Activated effector memory CD4-positive, alpha-beta T cell treated with anti-CD3 and anti-CD28 coated beads, Interleukin-2, amount 50 U/mL, for 16 hours (primary cell): ENCODE measurements around the gene ARID1B.

Experiments
- DNase-seq: peaks from one replicate; pipeline ENCODE4 v3.0.0-alpha.2; 2020

Gene ARID1B

GRCh38 chr6:156857573-156857972 is 80.4 kb downstream of the ARID1B start:
- DNase-seq, result no peak

- DNase-seq, result no peak
Observed at GRCh38 chr6:156859686-156860085, 82.5 kb downstream of the ARID1B start.

GRCh38 chr6:156862711-156863110 is 85.5 kb downstream of the ARID1B start:
- peak; percentile 72 for DNase-seq

- DNase-seq, result no peak
Observed at GRCh38 chr6:156863504-156863903, 86.3 kb downstream of the ARID1B start.

GRCh38 chr6:156864557-156864956 is 87.4 kb downstream of the ARID1B start:
- no peak for DNase-seq

GRCh38 chr6:156865019-156865629 is 87.9 kb downstream of the ARID1B start:
- DNase-seq, result no peak

- DNase-seq, result peak; percentile 77
Observed at GRCh38 chr6:156866220-156867015, 89.2 kb downstream of the ARID1B start.

GRCh38 chr6:156867121-156867520 is 89.9 kb downstream of the ARID1B start:
- DNase-seq, result no peak

- no peak for DNase-seq
Observed at GRCh38 chr6:156868385-156868784, 91.2 kb downstream of the ARID1B start.

GRCh38 chr6:156869980-156870398 is 92.8 kb downstream of the ARID1B start:
- no peak for DNase-seq

GRCh38 chr6:156870924-156871539 is 93.9 kb downstream of the ARID1B start:
- DNase-seq, result no peak

- DNase-seq, result no peak
Observed at GRCh38 chr6:156872903-156873302, 95.7 kb downstream of the ARID1B start.

GRCh38 chr6:156873654-156874380 is 96.6 kb downstream of the ARID1B start:
- no peak for DNase-seq

GRCh38 chr6:156875062-156875461 is 97.9 kb downstream of the ARID1B start:
- DNase-seq, result no peak

- no peak for DNase-seq
Observed at GRCh38 chr6:156876302-156876701, 99.1 kb downstream of the ARID1B start.

GRCh38 chr6:156877126-156877863 is 100.1 kb downstream of the ARID1B start:
- DNase-seq, result no peak

GRCh38 chr6:156878681-156879080 is 101.5 kb downstream of the ARID1B start:
- DNase-seq, result no peak

- no peak for DNase-seq
Observed at GRCh38 chr6:156879186-156879585, 102.0 kb downstream of the ARID1B start.

GRCh38 chr6:156879591-156879990 is 102.4 kb downstream of the ARID1B start:
- no peak for DNase-seq

GRCh38 chr6:156880913-156881312 is 103.7 kb downstream of the ARID1B start:
- no peak for DNase-seq

- no peak for DNase-seq
Observed at GRCh38 chr6:156881687-156882629, 104.8 kb downstream of the ARID1B start.
